GM15510 (cell line): ENCODE measurements around the gene TANC2.

Experiments used
- POLR2A ChIP-seq: IDR thresholded peaks from 3 replicates; pipeline ENCODE4 v1.6.1; 2011; ENCODE audit warnings: borderline replicate concordance; ENCODE audit not compliant: insufficient read length; ENCODE audit errors: extremely low read depth

TANC2 gene

GRCh38 chr17:62980842-62981241 is 14.8 kb downstream of the TANC2 start:
- TF ChIP-seq POLR2A = no peak

- TF ChIP-seq POLR2A = no peak
Observed at GRCh38 chr17:62981933-62982332, 15.9 kb downstream of the TANC2 start.

GRCh38 chr17:62984801-62985200 is 18.8 kb downstream of the TANC2 start:
- no peak for TF ChIP-seq POLR2A

- TF ChIP-seq POLR2A = no peak
Observed at GRCh38 chr17:62986549-62986948, 20.5 kb downstream of the TANC2 start.

- no peak for TF ChIP-seq POLR2A
Observed at GRCh38 chr17:62987136-62987535, 21.1 kb downstream of the TANC2 start.

- no peak for TF ChIP-seq POLR2A
Observed at GRCh38 chr17:62989501-62989900, 23.5 kb downstream of the TANC2 start.

GRCh38 chr17:62994931-62995330 is 28.9 kb downstream of the TANC2 start:
- TF ChIP-seq POLR2A = no peak

GRCh38 chr17:62995377-62995885 is 29.4 kb downstream of the TANC2 start:
- TF ChIP-seq POLR2A = no peak

GRCh38 chr17:62996221-62996620 is 30.2 kb downstream of the TANC2 start:
- TF ChIP-seq POLR2A = no peak

- TF ChIP-seq POLR2A = no peak
Observed at GRCh38 chr17:62998166-62998565, 32.1 kb downstream of the TANC2 start.

GRCh38 chr17:62998665-62999393 is 32.8 kb downstream of the TANC2 start:
- TF ChIP-seq POLR2A = no peak

- no peak for TF ChIP-seq POLR2A
Observed at GRCh38 chr17:62999736-63000135, 33.7 kb downstream of the TANC2 start.

- TF ChIP-seq POLR2A = no peak
Observed at GRCh38 chr17:63001689-63002394, 35.8 kb downstream of the TANC2 start.

GRCh38 chr17:63002625-63003024 is 36.6 kb downstream of the TANC2 start:
- no peak for TF ChIP-seq POLR2A

- no peak for TF ChIP-seq POLR2A
Observed at GRCh38 chr17:63015824-63016223, 49.8 kb downstream of the TANC2 start.
